Pancreas (tissue), 10 donors: Measurements from ENCODE around the gene CACNA1H. TPM values are rescaled to one million over a fixed set of nuclear protein-coding genes. Genes with fewer than 3 reads are reported as not detected.
"Not testable (repeated sequence)": the region's sequence is repeated elsewhere in the genome, so short reads cannot be mapped to it uniquely, and the experiment has no call there.

Experiments used
- ATAC-seq, 4 donors: fragments of 200-7000 bp; cut with Tn5 transposase; one replicate each; pipeline versions ENCODE4 v1.8.0 to v1.9.1; 2020; ENCODE audit warnings: mild to moderate bottlenecking in 4 of 4, moderate library complexity in 4 of 4
- DNase-seq, 6 donors: peaks; one replicate each; pipeline ENCODE4 v3.0.0-alpha.2; 2020
- FAIRE-seq: peaks from 2 replicates; lab custom pipeline; 2012; peaks lifted over from hg19 to GRCh38; lab: Jason Lieb, UNC
- H3K27ac ChIP-seq, 4 donors: fragments of 200-600 bp; sonication (generic); 1 replicate in 3 of 4; 2 replicates in 1 of 4; pipeline versions ENCODE4 v1.5.0 to v1.8.0; 2020
- H3K27me3 ChIP-seq, 4 donors: fragments of 200-600 bp; one replicate each; pipeline ENCODE4 v1.8.0; 2021
- H3K36me3 ChIP-seq, 3 donors: fragments of 200-600 bp; sonication (generic) in 1 of 3; one replicate each; pipeline versions ENCODE4 v1.5.0 to v1.8.0; 2020 to 2021
- H3K4me1 ChIP-seq, 3 donors: fragments of 200-600 bp; one replicate each; pipeline ENCODE4 v1.8.0; 2021
- H3K4me3 ChIP-seq, 4 donors: fragments of 200-600 bp; sonication (generic) in 2 of 4; one replicate each; pipeline versions ENCODE4 v1.5.0 to v1.8.0; 2020 to 2021
- H3K9me3 ChIP-seq, 4 donors: fragments of 200-600 bp; one replicate each; pipeline ENCODE4 v1.8.0; 2021
- WGBS, 2 donors: extraction: QIAGEN DNeasy Blood & Tissue Kit; methylation state at CpG; one replicate each; pipeline ENCODE4 v1.1.7; 2013; 5-methylcytosine and 5-hydroxymethylcytosine counted together
- intact Hi-C, 3 donors: fragments of 100-400 bp; cut with DNase I; formaldehyde crosslinking; loops; one replicate each; pipeline versions ENCODE4 v1.11.1 to v1.14.2; 2022
- polyA plus RNA-seq, 2 donors: library from polyadenylated mRNA; stranded (reverse); fragments of 200-250 nt; gene quantifications; one replicate each; pipeline ENCODE4 v1.2.3, GENCODE V29; 2013
- total RNA-seq, 6 donors: library from RNA; stranded (reverse); fragmentation: NEBNext Ultra II Directional in 4 of 6; extraction: Animal tissue kit (Norgen Biotek cat#: 25700) in 4 of 6; gene quantifications; one replicate each; pipeline versions ENCODE4 v1.2.1 to v1.2.4, GENCODE V29; 2021 to 2023
- TF ChIP-seq, protein P1 (sequence below), 4 donors: fragments of 200-600 bp; sonication (generic) in 3 of 4; IDR thresholded peaks; one replicate each; pipeline versions ENCODE4 v1.5.0 to v1.8.0; 2021; ENCODE audit warnings: antibody characterized with exemption in 4 of 4
- donor health status: healthy with polysubstance abuse.
- donor health status: DM: no; HTN: no; CAD: no; lungs with moderate emphysema.
- donor health status: DM: no; HTN: no; CAD: no.
- donor health status: control.
- donor health status: control.
- donor health status: Bipolar disorder and iron deficiency.
- donor health status: DM: yes; HTN: yes; CAD: no.
- donor health status: DM: no; HTN: no; CAD: no.
- donor health status: DM: no; HTN: no; CAD: no.
- donor health status: DM: yes; HTN: yes; CAD: no.

The CACNA1H gene
- total and polyA plus RNA-seq, 8 donors, result 2.5 to 20.5 (median 4.9) TPM

DNA sequence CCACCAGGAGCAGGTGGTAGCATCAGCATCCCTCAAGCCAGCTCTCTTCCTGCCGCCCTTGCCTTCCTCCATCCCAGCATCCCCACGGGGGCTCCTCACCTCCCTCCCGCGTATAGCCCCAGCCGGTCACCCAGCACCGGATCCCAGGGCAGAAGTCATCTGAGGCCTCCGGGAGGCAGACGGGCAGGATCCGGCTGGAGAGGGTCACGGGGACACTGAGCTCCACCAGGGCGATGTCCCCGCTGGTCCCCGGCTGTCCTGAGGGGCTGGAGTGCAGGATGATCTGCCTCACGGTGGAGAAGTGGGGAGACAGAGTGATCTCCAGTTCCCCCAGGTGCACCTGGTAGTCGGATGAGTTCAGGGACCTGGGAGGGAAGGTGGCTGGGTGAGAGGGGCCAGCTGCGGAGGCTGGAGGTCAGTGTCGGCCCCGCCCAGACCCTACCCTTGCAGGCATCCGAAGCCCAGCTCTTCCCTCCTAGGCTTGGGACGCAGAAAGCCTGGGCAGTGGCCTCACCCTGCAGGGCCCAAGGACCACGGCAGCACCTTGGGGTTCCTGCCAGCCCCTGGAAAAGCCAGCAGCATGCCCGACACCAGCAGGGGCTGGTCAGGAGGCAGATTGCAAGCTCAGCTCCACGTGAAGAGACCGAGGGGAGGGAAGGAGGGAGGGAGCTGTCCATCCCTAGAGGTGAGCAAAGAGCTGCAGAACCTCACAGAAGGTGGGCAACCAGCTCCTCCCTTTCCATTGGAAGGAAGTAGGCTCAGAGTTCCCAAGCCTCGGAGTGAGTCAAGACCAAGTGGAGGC is 69.8 kb downstream of the CACNA1H start:
- 58 to 73% methylated on average over 25 of the region's 25 CpGs for WGBS, 2 donors
- DNase-seq (peak in 1 of 6 donors; percentile 55), ATAC-seq (no peak), FAIRE-seq (no peak)
- no peaks in the 10 kb centered on the region for H3K36me3 ChIP-seq
- intact Hi-C loops, result no loop called here
- no peaks in the 10 kb centered on the region for H3K4me1 ChIP-seq
- H3K4me3 ChIP-seq, result no peak overlapping the region
- TF ChIP-seq, protein P1, sequence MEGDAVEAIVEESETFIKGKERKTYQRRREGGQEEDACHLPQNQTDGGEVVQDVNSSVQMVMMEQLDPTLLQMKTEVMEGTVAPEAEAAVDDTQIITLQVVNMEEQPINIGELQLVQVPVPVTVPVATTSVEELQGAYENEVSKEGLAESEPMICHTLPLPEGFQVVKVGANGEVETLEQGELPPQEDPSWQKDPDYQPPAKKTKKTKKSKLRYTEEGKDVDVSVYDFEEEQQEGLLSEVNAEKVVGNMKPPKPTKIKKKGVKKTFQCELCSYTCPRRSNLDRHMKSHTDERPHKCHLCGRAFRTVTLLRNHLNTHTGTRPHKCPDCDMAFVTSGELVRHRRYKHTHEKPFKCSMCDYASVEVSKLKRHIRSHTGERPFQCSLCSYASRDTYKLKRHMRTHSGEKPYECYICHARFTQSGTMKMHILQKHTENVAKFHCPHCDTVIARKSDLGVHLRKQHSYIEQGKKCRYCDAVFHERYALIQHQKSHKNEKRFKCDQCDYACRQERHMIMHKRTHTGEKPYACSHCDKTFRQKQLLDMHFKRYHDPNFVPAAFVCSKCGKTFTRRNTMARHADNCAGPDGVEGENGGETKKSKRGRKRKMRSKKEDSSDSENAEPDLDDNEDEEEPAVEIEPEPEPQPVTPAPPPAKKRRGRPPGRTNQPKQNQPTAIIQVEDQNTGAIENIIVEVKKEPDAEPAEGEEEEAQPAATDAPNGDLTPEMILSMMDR (IDR thresholded peaks at IDR 0.05), result no peak
- H3K9me3 ChIP-seq, result no peaks in the 10 kb centered on the region
- no peak overlapping the region for H3K27ac ChIP-seq
- no peaks in the 10 kb centered on the region for H3K27me3 ChIP-seq

- FAIRE-seq, result no peak
- intact Hi-C loops, result no loop called here
- Histone ChIP-seq H3K27me3 (no peaks in the 10 kb centered on the region), H3K4me3 (no peak overlapping the region), H3K9me3 (no peaks in the 10 kb centered on the region), H3K36me3 (no peaks in the 10 kb centered on the region), H3K4me1 (no peaks in the 10 kb centered on the region), H3K27ac (no peak overlapping the region)
- ATAC-seq, result no peak
- 73 to 84% methylated on average over 36 to 38 of the region's 38 CpGs for WGBS, 2 donors
- DNase-seq, result peak in 1 of 6 donors; percentile 30
- TF ChIP-seq, protein P1 (IDR thresholded peaks at IDR 0.05), result no peak
Measured at GRCh38 chr16:1223355-1224214, 70.7 kb downstream of the CACNA1H start.

DNA sequence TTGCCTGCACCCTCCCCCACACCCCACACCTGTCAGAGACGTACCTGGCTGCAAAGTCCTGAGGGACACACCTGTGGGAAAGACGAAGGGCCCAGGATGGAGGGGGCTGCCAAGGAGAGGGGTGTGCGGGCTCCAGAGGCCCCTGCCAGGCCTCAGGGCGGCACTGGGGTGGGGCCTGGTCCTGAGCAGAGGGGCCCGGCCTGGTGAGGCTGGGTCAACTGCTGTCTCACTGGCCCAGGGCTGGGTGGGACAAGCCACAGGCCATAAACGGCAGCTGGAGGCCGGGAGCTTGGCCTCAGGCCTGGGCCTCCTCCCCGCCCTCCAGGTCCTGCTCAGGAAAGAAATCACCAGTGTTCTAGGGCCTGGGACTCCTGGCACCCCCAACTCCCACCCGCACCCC is 71.7 kb downstream of the CACNA1H start:
- Histone ChIP-seq H3K36me3 (no peaks in the 10 kb centered on the region), H3K27ac (no peak overlapping the region), H3K27me3 (no peaks in the 10 kb centered on the region), H3K4me1 (no peaks in the 10 kb centered on the region), H3K9me3 (no peaks in the 10 kb centered on the region), H3K4me3 (no peak overlapping the region)
- TF ChIP-seq, protein P1 (IDR thresholded peaks at IDR 0.05), result no peak
- DNase-seq (peak in 1 of 6 donors; percentile 48), FAIRE-seq (no peak), ATAC-seq (no peak)
- intact Hi-C loops, result no loop called here
- WGBS, 2 donors, result 68 to 77% methylated on average over 6 to 9 of the region's 9 CpGs

DNA sequence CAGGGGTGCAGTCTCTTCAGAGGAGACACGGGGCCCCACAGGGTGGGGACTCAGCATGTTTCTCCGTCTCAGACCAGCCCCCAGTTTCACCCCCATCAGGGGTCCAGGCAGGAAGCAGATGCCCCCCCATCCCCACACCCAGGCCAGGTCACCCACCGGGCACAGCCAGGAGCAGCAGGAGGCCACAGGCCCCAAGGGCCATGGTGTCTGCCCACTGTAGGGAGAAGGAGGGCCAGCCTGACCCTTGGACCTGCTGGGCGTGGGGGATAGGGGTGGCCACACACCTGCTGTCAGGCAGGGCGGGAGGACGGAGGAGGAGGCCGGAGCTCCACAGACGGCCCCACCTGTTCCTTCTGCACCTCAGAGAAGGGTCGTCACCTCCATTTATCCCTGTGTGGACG is 72.1 kb downstream of the CACNA1H start, which contains the start of gene TPSG1:
TPSG1 (minus strand) TSS at position 218 of the 401 bp plus-strand sequence; CDS start at position 202, 16 bp downstream.
- TF ChIP-seq, protein P1 (IDR thresholded peaks at IDR 0.05), result no peak
- no peak within 1 kb of the TSS for H3K27ac ChIP-seq
- intact Hi-C loops, result no loop called here
- WGBS, 2 donors, result 64 to 69% methylated on average over 10 of the region's 10 CpGs
- no peaks in the 10 kb centered on the region for H3K27me3 ChIP-seq
- ATAC-seq, result peak in 2 of 4 donors; percentile 15 to 17
- H3K4me1 ChIP-seq, result no peaks in the 10 kb centered on the region
- H3K36me3 ChIP-seq, result no peaks in the 10 kb centered on the region
- no peak for FAIRE-seq
- DNase-seq, result peak in 1 of 6 donors; percentile 68
- H3K9me3 ChIP-seq, result no peaks in the 10 kb centered on the region
- H3K4me3 ChIP-seq, result no peak within 1 kb of the TSS

DNA sequence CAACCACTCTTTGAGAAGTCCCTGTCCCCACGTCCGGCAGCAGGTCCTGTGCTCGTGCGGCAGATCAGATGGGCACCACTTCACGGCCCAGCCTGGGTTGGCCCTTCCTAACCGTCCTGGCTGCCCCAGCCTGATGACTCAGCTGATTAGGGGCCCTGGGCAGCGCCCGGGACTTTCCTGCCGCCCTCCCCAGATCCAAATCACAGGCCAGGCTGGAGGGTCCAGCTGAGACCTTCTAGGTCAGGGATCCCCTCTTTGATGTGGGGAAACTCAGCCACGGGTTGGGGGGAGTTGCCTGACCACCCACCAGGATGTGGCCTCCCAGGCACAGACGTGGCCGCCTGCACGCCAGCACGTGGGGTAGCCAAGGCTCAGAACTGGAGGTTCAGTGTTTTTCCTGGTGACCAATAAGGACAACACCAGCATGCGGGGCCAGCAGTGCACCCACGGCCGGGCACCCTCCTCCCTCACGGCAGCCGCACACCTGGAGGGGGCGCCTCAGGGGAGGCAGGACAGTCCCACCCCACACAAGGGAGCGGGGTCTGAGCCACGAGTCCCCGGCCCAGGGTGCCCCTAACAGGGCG is 72.9 kb downstream of the CACNA1H start:
- FAIRE-seq, H3K9me3 ChIP-seq, intact Hi-C loops: not testable (repeated sequence)

GRCh38 chr16:1226692-1227091 is 73.8 kb downstream of the CACNA1H start:
- H3K9me3 ChIP-seq, H3K27ac ChIP-seq, FAIRE-seq, H3K4me3 ChIP-seq, H3K36me3 ChIP-seq, H3K27me3 ChIP-seq, H3K4me1 ChIP-seq, intact Hi-C loops, ATAC-seq: not testable (repeated sequence)
- DNase-seq, result peak in 1 of 6 donors; percentile 65
- 32 to 36% methylated on average over 7 to 14 of the region's 14 CpGs for WGBS, 2 donors

More for the DNA sequence above, 72.9 kb downstream of the CACNA1H start:
- ATAC-seq, result peak in 2 of 4 donors; percentile 44 to 50
- H3K27ac ChIP-seq, H3K36me3 ChIP-seq, H3K27me3 ChIP-seq, H3K4me1 ChIP-seq, H3K4me3 ChIP-seq: not testable (repeated sequence)
- 56 to 62% methylated on average over 24 of the region's 24 CpGs for WGBS, 2 donors
- peak in 1 of 6 donors; percentile 72 for DNase-seq

- peak in 1 of 6 donors; percentile 70 for DNase-seq
- FAIRE-seq, H3K36me3 ChIP-seq, H3K9me3 ChIP-seq, intact Hi-C loops, H3K27ac ChIP-seq, H3K4me3 ChIP-seq, H3K4me1 ChIP-seq, H3K27me3 ChIP-seq, ATAC-seq: not testable (repeated sequence)
- WGBS, 2 donors, result 57 to 61% methylated on average over 4 to 7 of the region's 7 CpGs
Measured at GRCh38 chr16:1228227-1228626, 75.3 kb downstream of the CACNA1H start.
